HG03460 (cell line): Measurements from ENCODE around the gene THSD7A.

Source experiments
- ATAC-seq: cut with Tn5 transposase; IDR thresholded peaks from one replicate; pipeline ENCODE4 v1.9.1; 2021; ENCODE audit not compliant: unreplicated experiment

Gene THSD7A

GRCh38 chr7:11343136-11343535 lies 488.9 kb downstream of the THSD7A start:
- no peak for ATAC-seq

- no peak for ATAC-seq
Measured at GRCh38 chr7:11341285-11341944, 490.6 kb downstream of the THSD7A start.

- ATAC-seq: no peak
Measured at GRCh38 chr7:11336432-11336831, 495.6 kb downstream of the THSD7A start.

GRCh38 chr7:11335947-11336346 lies 496.1 kb downstream of the THSD7A start:
- no peak for ATAC-seq

GRCh38 chr7:11332865-11333228 lies 499.2 kb downstream of the THSD7A start:
- ATAC-seq: peak; percentile 23

- peak; percentile 82 for ATAC-seq
Measured at GRCh38 chr7:11332186-11332864, 499.7 kb downstream of the THSD7A start.

GRCh38 chr7:11331128-11332102 lies 500.6 kb downstream of the THSD7A start:
- no peak for ATAC-seq

GRCh38 chr7:11330717-11331116 lies 501.3 kb downstream of the THSD7A start:
- ATAC-seq: no peak

- no peak for ATAC-seq
Measured at GRCh38 chr7:11330208-11330607, 501.8 kb downstream of the THSD7A start.

GRCh38 chr7:11329626-11330025 lies 502.4 kb downstream of the THSD7A start:
- ATAC-seq: no peak

- ATAC-seq: no peak
Measured at GRCh38 chr7:11328309-11328708, 503.7 kb downstream of the THSD7A start.

GRCh38 chr7:11327633-11328032 lies 504.4 kb downstream of the THSD7A start:
- ATAC-seq: no peak
